ENCODE measurements around the gene CTRB1.
"Not testable (repeated sequence)": the region's sequence is repeated elsewhere in the genome, so short reads cannot be mapped to it uniquely, and the experiment has no call there.

CTRB1 gene

DNA sequence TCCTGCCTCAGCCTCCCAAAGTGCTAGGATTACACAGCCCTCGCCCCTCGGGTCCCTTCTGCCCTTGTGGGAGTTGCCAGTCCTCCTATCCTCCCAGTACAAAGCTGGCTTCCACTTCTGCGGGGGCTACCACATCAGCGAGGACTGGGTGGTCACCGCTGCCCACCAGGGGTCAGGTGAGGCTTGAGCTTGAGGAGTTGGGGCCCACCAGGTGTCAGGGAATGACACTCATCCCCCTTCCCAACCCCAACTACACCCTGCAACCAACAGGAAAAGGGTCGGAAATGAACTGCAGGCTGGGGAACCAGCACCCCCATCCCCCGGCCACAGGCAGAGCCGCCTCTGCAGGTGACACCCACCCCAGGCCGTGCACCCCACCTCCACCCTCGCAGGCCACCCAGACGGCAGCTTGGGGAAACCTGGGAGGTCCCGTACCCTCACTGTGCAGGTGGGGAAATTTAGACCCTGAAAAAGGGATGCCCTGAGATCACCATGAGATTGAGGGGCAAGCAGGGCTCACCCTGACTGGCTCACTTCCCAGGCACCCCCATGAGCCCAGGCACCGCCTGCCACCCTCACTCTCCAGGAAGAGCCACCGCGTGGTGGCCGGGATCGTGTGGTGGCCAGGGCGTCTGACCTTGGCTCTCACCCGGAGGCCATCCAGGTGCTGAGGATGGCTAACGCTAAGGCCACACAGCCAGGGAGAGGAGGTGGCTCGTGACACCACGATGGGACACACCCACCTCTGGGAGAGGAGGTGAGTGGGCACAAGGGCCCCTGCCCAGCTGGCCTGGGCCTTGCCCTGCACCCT lies 8.0 kb downstream of the CTRB1 start:
- DNase-seq: no peak

GRCh38 chr16:75227361-75228142 lies 8.8 kb downstream of the CTRB1 start:
- no peak for DNase-seq

DNA sequence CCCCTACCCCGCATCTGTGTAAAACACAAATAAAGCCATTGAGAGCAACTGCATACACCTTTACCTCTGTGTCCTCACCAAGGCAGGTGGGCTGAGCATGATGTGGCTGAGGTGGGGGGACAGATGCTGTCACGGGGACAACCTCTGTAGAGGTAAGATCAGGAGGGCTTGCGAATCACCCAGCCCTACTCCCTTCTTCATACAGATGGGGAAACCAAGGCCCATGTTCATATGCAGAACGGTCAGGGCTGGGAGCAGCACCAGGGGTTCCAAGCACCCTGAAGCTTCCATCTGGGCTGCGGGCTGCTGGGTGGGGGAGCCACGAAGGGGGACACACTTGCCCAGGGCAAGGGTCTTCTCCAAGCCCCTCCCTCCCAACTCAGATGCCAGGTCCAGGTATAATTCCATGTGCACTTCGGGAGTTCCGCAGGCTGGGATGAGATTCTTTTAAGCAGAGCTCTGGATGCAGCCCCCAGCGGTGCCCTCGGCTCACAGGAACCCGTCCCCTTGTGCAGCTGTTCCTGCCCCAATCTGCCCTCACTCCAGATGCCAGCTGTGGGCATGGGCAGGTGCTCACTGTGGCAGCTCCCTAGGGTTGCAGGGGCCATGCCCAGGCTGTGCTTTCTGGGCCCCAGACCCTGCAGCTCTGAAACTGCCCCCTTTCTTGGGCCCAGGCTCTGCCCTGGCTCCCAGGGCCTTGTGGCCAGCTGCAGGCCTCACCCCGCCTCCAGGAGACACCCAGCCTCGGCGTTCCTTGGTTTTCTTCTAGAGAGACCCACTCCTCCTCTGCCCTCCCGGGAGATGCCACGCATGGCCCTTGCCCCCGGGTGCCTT lies 9.6 kb downstream of the CTRB1 start:
- DNase-seq: no peak

DNA sequence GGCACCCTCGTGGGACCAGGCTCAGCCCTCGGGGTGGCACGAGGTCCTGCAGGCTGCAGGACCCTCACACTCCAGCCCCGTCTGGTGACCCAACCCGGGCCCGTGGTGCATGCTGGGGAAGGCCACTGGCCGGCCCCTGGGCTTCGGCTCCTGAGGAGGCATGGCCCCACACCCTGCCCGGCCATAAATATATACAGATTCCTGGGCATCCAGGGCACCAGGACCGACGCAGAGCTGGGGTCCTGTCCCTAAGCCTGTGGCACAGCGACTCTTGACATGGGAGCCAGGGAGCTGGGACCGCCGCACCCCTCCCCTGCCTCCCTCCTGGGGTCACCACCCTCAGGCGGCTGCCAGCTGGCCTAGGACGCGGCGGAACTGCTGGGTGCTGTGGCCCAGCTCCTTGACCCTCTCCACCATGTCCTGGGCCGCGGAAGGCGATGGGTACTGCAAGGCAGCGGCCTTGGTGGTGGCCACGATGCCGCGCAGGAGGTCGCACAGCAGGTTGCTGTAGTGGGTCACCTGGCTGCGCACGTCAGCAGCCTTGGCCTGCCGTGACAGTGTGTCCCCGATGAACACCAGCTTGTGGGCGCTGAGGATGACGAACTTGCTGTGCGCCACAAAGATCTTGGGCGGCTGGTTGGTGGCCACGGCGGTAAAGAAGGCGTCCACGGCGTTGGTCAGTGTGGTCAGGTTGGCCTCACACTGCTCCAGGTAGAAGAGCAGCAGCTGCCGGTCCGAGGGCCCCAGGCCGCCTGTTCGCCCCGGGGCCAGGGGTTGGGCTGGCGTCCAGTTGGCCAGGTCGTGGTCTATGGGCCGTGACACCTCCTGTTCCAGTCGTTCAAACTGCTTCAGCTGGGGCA lies 10.6 kb downstream of the CTRB1 start:
- no peak for DNase-seq

- DNase-seq: no peak
These were observed 11.8 kb downstream of the CTRB1 start for GRCh38 chr16:75230471-75231110.

- DNase-seq: no peak
These were observed 12.8 kb downstream of the CTRB1 start for GRCh38 chr16:75231570-75231969.

DNA sequence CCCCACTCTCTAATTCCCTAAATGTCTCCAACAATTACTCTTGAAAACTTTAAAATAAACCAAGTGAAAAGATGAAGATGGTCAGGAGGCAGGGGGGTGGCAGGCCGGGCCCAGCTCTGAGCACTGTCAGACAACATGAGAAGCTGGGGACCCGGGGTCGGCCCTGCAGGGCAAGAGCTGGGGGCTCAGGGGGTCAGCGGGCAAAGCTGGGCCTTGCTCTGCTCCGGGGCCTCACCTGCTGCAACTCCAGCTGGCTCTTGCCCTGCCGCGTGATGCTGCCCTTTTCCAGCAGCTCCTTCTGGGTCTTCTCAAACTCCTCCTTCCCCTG lies 14.8 kb downstream of the CTRB1 start:
- DNase-seq: no peak

DNA sequence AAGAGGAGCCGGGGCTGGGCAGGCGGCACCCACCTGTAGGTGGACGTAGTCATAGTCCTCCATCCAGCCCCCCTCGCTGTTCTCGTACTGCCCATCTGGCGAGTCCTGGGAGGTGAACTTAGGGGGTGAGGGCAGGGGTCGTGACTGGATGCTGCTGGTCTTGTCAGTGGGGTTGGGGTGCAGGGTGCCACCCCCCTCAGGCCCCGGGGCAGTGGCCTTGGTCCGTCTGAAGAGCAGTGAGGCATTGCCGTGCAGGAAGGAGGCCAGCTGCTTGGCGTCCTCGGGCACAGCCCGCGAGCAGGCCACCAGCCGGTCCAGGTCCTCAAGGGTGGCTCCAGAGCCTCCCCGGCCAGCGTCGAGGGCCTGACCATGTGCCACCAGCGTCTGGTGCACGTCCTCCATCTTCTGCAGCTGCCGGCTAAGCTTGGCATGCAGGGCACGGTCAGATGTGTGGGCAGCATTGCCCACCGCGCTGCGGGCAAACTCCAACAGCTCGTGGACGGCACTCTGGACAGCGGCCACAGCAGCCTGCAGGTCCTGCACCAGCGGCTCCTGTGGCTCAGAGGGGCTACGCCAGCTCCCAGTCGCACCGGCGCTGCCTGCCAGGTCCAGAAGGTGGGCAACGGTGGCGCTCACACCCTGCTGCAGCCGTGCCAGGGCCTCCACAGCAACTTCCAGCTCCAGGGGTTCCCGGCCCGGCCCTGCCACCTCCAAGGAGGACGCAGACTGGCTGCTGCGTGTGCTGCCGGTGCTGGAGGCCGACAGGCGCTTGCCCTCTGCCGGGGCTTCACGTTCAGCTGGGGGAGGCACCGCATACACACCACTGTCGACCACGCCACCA lies 16.3 kb downstream of the CTRB1 start:
- no peak for DNase-seq

DNA sequence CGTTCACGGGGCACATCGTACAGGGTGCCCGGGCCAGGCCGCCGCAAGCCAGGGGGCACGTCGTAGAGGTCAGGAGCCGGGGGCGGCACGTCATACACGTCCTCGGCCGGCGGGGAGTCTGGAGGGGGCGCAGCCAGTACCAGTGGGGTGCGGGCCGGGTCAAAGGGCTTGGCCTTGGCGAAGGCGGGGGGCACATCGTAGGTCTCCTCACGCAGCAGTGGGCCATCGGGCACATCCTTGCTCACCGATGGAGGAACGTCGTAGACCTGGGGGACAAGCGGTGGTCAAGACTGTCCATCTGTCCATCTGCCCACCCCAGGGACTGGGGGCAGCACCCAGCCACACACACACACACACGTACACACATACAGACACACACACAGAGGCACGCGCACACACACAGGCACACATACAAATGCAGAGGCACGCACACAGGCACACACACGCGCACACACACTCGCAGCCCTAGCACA lies 17.0 kb downstream of the CTRB1 start:
- no peak for DNase-seq

- peak; percentile 8 for DNase-seq
These were observed 17.4 kb downstream of the CTRB1 start for GRCh38 chr16:75236232-75236631.

DNA sequence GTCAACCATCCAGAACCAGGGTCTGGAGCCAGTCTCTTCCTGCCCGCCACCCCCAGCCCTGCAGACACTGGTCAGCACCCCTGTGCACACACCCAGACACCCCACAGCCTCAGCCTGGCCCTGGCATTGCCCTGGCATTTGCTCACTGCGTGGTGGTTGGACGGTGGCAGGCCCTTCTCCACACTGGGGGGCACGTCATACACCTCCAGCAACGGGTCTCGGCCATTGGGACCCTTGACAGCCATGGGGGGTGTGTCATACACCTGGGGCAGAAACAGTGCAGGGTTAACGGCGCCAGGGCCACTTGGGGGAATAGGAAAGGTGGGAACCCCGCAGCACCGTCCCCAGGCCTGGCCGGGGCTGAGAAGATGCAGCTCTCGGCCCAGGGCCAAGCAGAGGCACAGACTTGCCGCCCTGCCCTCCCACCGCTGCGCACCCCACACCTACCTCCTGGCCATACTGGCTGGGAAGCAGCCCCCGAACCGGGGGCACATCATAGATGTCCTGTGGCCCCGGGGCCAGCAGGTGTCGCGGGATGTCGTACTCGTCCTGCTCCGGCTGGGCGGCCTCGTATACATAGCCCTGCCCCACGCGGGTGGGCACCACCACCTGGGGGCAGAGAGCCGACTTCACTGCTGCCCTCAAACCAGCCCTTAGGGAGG lies 18.1 kb downstream of the CTRB1 start:
- DNase-seq: no peak

DNA sequence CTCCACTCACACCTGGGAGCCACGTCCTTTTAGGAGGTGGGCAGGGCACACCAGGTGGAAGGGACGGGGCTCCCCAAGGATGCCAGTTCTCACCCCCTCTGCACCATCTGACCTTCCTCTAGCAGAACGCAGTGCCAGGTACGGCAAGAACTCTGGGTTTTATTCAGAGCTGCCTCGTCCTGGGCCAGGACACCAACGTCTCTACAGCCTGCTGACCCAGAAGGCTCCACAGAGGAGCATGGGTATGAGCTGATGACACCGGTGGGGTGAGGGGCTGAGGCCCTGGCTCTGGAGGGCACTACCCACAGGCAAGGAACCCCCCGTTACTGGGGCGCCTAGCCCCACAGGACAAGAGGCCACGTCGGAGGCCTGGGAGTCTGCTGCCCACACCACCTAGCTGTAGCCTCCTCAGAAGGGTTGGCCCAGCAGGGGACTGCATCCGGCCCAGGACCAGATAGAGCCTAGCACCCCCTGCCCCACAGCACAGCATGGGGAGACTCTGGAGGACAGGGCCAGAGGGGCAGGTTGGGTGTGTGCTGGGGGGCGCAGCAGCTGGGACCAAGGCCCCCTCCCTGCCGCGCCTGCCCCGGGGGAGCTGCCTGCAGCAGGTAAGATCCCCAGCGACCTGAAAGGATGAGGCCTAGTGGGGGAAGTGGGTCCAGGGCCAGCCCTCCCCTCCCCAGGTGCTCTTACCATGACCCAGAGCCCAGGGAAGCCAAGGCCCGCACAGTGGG lies 18.8 kb downstream of the CTRB1 start:
- no peak for DNase-seq

GRCh38 chr16:75238132-75238852 lies 19.5 kb downstream of the CTRB1 start:
- no peak for DNase-seq

GRCh38 chr16:75238853-75239541 lies 20.2 kb downstream of the CTRB1 start:
- no peak for DNase-seq

DNA sequence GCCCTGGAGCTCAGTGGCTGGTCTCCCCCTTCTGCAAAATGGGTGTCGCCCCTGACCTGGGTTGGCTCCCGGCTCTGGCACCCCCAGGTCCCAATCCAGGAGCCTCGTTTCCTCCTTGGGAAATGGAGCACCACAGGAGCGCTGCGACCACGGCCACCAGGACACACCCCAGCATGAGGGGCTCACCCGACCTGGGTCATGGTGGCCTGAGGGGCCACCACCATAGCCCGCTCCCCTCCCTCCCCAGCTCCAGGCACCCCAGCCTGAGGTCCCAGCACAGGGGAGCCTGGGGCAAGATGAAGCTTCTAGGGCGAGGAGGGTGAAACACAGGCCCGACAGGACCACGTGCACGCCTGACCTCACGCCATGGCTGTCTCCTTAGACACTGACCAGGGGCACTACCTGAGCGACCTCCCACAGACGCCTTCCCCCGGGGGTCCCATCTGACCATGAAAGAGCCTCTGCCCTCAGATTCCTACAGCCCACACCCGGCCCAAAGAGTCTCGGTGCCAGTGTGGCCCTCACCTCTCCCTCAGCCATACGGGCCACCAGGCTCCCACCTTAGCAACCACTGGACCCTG lies 20.8 kb downstream of the CTRB1 start:
- DNase-seq: no peak

- DNase-seq: not testable (repeated sequence)
These were observed 21.8 kb downstream of the CTRB1 start for GRCh38 chr16:75240633-75241032.

GRCh38 chr16:75241412-75241811 lies 22.6 kb downstream of the CTRB1 start:
- DNase-seq: no peak

- no peak for DNase-seq
These were observed 23.2 kb downstream of the CTRB1 start for GRCh38 chr16:75241955-75242354.

All from NK-92 treated with Interleukin-12 subunit alpha and Interleukin-12 subunit beta, amount 100 ng/mL, for 24 hours (cell line).